Measurements from ENCODE around the gene PLEKHO2.
"Not testable (repeated sequence)": the region's sequence is repeated elsewhere in the genome, so short reads cannot be mapped to it uniquely, and the experiment has no call there.

PLEKHO2 gene, protein sequence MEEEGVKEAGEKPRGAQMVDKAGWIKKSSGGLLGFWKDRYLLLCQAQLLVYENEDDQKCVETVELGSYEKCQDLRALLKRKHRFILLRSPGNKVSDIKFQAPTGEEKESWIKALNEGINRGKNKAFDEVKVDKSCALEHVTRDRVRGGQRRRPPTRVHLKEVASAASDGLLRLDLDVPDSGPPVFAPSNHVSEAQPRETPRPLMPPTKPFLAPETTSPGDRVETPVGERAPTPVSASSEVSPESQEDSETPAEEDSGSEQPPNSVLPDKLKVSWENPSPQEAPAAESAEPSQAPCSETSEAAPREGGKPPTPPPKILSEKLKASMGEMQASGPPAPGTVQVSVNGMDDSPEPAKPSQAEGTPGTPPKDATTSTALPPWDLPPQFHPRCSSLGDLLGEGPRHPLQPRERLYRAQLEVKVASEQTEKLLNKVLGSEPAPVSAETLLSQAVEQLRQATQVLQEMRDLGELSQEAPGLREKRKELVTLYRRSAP

DNA sequence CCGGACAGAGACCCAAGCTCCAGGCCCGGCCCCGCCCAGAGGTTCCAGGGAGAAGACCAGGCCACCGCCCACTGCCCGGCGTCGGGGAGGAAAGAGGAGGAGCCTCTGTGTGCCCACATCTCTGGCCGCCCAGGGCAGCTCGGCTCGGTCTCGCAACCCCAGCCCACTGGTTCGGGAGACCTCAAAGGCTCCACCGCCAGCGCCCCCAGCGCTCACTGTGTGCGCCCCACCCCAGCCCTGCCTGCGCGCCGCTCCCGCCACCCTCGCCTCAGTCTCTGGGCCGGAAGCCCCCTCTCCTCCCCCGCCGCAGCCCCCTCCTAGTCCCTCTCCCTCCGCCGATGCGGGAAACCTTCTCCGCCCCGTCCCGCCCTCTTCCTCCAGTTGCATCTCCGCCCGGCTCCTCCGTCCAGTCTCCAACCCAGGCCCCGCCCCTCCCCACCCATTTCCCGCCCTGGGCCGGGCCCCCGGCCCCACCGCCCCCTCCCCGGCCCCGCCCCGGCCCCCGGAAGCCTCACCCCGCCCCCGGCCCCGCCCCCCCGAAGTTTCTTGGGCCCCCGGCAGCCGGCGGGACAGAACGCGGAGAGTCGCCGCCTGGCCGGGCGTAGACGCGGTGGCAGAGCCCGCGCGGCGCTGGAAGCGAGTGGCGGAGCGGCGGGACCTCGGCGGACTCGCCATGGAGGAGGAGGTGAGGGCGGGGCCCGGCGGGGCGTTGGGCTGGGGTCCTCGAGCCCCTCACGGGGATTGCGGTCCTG lies at the start of gene PLEKHO2:
PLEKHO2 (plus strand) TSS at position 572 of the 752 bp plus-strand sequence; CDS start at position 674, 102 bp downstream.
- Histone ChIP-seq H3K27me3 (ENCODE audit: insufficient read depth, low read length) (no peaks in the 10 kb centered on the region), H3K4me1 (ENCODE audit: insufficient read depth, low read length) (peaks cover 21% of the 10 kb centered on the region), H3K36me3 (ENCODE audit: insufficient read depth, low read length) (no peaks in the 10 kb centered on the region), H2AFZ (ENCODE audit: low read depth, low read length) (peak within 1 kb of the TSS; percentile 95), H3K9me3 (ENCODE audit: low read length) (no peaks in the 10 kb centered on the region), H3K4me3 (ENCODE audit: low read length) (peak within 1 kb of the TSS; percentile 74)

- Histone ChIP-seq H3K27me3 (ENCODE audit: insufficient read depth, low read length) (no peaks in the 10 kb centered on the region), H3K4me3 (ENCODE audit: low read length) (no peak overlapping the region), H3K36me3 (ENCODE audit: insufficient read depth, low read length) (no peaks in the 10 kb centered on the region), H3K4me1 (ENCODE audit: insufficient read depth, low read length) (no peaks in the 10 kb centered on the region), H2AFZ (ENCODE audit: low read depth, low read length) (no peak overlapping the region), H3K9me3 (ENCODE audit: low read length) (no peaks in the 10 kb centered on the region)
Observed at GRCh38 chr15:64792282-64792681, 49.4 kb upstream of the PLEKHO2 start.

- not testable (repeated sequence) for H3K4me1 ChIP-seq (ENCODE audit: insufficient read depth, low read length); H2AFZ ChIP-seq (ENCODE audit: low read depth, low read length); H3K27me3 ChIP-seq (ENCODE audit: insufficient read depth, low read length); H3K4me3 ChIP-seq (ENCODE audit: low read length); H3K9me3 ChIP-seq (ENCODE audit: low read length); H3K36me3 ChIP-seq (ENCODE audit: insufficient read depth, low read length)
Observed at GRCh38 chr15:64795299-64795698, 46.4 kb upstream of the PLEKHO2 start.

DNA sequence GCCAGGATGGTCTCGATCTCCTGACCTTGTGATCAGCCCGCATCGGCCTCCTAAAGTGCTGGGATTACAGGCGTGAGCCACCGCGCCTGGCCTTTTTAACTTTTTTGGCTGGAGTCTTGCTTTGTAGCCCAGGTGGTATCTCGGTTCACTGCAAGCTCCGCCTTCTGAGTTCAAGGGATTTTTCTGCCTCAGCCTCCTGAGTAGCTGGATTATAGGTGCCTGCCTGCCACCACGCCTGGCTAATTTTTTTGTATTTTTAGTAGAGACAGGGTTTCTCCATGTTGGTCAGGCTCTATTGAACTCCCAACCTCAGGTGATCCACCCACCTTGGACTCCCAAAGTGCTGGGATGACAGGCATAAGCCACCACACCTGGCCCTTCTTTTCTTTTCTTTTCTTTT lies 45.8 kb upstream of the PLEKHO2 start:
- H2AFZ ChIP-seq (ENCODE audit: low read depth, low read length); H3K4me3 ChIP-seq (ENCODE audit: low read length); H3K36me3 ChIP-seq (ENCODE audit: insufficient read depth, low read length); H3K27me3 ChIP-seq (ENCODE audit: insufficient read depth, low read length); H3K4me1 ChIP-seq (ENCODE audit: insufficient read depth, low read length); H3K9me3 ChIP-seq (ENCODE audit: low read length): not testable (repeated sequence)

GRCh38 chr15:64798905-64799304 lies 42.8 kb upstream of the PLEKHO2 start:
- H3K4me3 ChIP-seq (ENCODE audit: low read length); H2AFZ ChIP-seq (ENCODE audit: low read depth, low read length); H3K36me3 ChIP-seq (ENCODE audit: insufficient read depth, low read length); H3K9me3 ChIP-seq (ENCODE audit: low read length); H3K4me1 ChIP-seq (ENCODE audit: insufficient read depth, low read length); H3K27me3 ChIP-seq (ENCODE audit: insufficient read depth, low read length): not testable (repeated sequence)

- Histone ChIP-seq H3K27me3 (ENCODE audit: insufficient read depth, low read length) (no peaks in the 10 kb centered on the region), H3K4me1 (ENCODE audit: insufficient read depth, low read length) (peaks cover 5% of the 10 kb centered on the region), H2AFZ (ENCODE audit: low read depth, low read length) (no peak overlapping the region), H3K9me3 (ENCODE audit: low read length) (no peaks in the 10 kb centered on the region), H3K36me3 (ENCODE audit: insufficient read depth, low read length) (no peaks in the 10 kb centered on the region), H3K4me3 (ENCODE audit: low read length) (no peak overlapping the region)
Observed at GRCh38 chr15:64800476-64800875, 41.2 kb upstream of the PLEKHO2 start.

DNA sequence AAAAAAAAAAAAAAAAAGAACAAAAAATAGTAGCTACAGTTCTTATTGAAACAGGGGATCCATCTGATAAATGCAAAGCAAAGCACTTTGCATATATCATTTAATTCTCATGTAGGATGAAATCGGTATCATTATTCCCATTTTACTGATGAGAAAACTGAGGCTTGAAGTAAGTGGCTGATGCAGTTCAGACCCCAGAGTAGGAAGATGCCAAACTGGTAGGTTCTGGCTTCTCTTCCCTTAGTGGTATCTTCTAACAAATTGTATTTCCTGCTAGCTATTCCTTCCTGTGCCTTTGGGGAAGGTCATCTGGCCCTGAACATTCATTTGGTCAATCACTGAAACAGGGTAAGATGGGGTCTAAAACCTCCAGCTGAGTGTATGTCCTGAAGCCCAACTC lies 38.2 kb upstream of the PLEKHO2 start:
- Histone ChIP-seq H3K4me1 (ENCODE audit: insufficient read depth, low read length) (peaks cover 5% of the 10 kb centered on the region), H3K27me3 (ENCODE audit: insufficient read depth, low read length) (no peaks in the 10 kb centered on the region)

DNA sequence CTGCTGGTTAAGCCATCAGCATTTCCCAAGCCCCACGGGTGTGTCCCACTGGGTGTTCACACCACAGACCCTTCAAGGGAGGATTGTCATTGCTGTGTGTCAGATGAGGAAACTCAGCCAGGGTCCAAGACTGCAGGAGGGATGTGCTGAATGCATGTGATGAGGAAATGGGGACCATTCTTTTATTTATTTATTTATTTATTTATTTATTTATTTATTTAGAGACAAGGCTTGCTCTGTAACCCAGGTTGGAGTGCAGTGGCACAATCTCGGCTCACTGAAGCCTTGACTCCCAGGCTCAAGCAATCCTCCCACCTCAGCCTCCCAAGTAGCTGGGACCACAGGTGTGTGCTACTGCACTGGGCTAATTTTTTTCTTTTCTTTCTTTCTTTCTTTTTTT lies 37.1 kb upstream of the PLEKHO2 start:
- Histone ChIP-seq H3K9me3 (ENCODE audit: low read length) (no peaks in the 10 kb centered on the region), H3K36me3 (ENCODE audit: insufficient read depth, low read length) (no peaks in the 10 kb centered on the region), H2AFZ (ENCODE audit: low read depth, low read length) (no peak overlapping the region), H3K4me3 (ENCODE audit: low read length) (no peak overlapping the region), H3K27me3 (ENCODE audit: insufficient read depth, low read length) (no peaks in the 10 kb centered on the region), H3K4me1 (ENCODE audit: insufficient read depth, low read length) (peaks cover 6% of the 10 kb centered on the region)

More for the DNA sequence above, 38.2 kb upstream of the PLEKHO2 start:
- Histone ChIP-seq H3K36me3 (ENCODE audit: insufficient read depth, low read length) (no peaks in the 10 kb centered on the region), H3K9me3 (ENCODE audit: low read length) (no peaks in the 10 kb centered on the region), H2AFZ (ENCODE audit: low read depth, low read length) (no peak overlapping the region), H3K4me3 (ENCODE audit: low read length) (no peak overlapping the region)

DNA sequence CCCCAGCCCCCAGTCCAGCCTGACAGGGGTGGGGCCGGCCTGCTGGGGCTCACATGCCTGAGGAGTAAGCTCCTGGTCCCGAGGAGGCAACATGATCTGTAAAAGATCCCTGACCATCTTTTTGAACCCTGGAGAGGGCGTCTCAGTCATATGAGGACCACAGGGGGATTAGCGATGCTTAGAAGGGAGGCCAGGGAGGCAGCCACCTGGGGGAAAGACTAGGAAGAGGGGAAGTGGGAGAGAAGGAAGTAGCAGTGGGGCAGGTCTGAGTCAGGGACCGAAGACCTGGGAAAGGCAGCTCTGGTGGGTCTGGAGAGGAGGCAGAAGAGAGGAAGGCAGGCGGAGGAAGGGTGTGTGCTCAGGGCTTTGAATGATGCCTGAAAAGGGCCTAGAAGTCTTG lies 35.2 kb upstream of the PLEKHO2 start:
- no peaks in the 10 kb centered on the region for H3K36me3 ChIP-seq (ENCODE audit: insufficient read depth, low read length)
- H3K4me3 ChIP-seq (ENCODE audit: low read length) = no peak overlapping the region
- no peaks in the 10 kb centered on the region for H3K27me3 ChIP-seq (ENCODE audit: insufficient read depth, low read length)
- no peaks in the 10 kb centered on the region for H3K9me3 ChIP-seq (ENCODE audit: low read length)
- no peak overlapping the region for H2AFZ ChIP-seq (ENCODE audit: low read depth, low read length)
- H3K4me1 ChIP-seq (ENCODE audit: insufficient read depth, low read length) = peaks cover 12% of the 10 kb centered on the region

GRCh38 chr15:64807051-64807749 lies 34.5 kb upstream of the PLEKHO2 start:
- no peaks in the 10 kb centered on the region for H3K27me3 ChIP-seq (ENCODE audit: insufficient read depth, low read length)

GRCh38 chr15:64807751-64808222 lies 33.9 kb upstream of the PLEKHO2 start:
- H3K4me3 ChIP-seq (ENCODE audit: low read length) = no peak overlapping the region
- no peaks in the 10 kb centered on the region for H3K27me3 ChIP-seq (ENCODE audit: insufficient read depth, low read length)
- H2AFZ ChIP-seq (ENCODE audit: low read depth, low read length) = no peak overlapping the region

More at GRCh38 chr15:64807051-64807749, 34.5 kb upstream of the PLEKHO2 start:
- Histone ChIP-seq H2AFZ (ENCODE audit: low read depth, low read length) (no peak overlapping the region), H3K9me3 (ENCODE audit: low read length) (no peaks in the 10 kb centered on the region), H3K4me3 (ENCODE audit: low read length) (no peak overlapping the region), H3K36me3 (ENCODE audit: insufficient read depth, low read length) (no peaks in the 10 kb centered on the region), H3K4me1 (ENCODE audit: insufficient read depth, low read length) (peaks cover 7% of the 10 kb centered on the region)

DNA sequence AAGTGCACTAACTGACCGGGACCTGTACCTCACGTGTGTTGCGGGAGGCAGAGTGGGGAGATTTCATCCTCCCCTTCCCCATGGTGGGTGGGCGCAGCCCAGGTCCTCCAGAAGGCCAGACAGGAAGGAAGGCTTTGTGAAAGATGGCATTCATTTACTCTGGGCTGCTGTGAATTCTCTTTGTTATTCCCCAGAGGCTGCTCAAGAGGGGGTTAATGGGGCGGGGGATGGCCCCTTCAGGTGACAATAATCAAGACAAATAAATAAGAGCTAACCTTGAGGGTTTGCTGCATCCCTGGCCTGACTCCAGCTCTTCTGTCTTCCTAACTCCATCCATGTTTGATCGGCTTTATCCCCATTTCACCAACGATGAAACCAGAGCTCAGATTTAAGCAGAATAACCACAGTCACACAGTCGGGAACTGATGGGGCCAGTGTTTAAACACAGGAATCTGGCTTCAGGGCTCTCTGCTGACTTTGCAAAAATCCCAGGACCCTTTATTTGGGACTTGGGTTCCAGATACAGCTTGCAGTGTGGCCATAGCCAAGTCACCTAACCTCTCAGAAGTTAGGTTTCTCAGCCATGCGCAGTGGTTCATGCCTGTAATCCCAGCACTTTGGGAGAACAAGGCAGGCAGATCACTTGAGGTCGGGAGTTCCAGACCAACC lies 32.8 kb upstream of the PLEKHO2 start:
- no peaks in the 10 kb centered on the region for H3K9me3 ChIP-seq (ENCODE audit: low read length)
- H3K36me3 ChIP-seq (ENCODE audit: insufficient read depth, low read length) = no peaks in the 10 kb centered on the region
- no peaks in the 10 kb centered on the region for H3K27me3 ChIP-seq (ENCODE audit: insufficient read depth, low read length)
- no peak overlapping the region for H2AFZ ChIP-seq (ENCODE audit: low read depth, low read length)
- H3K4me1 ChIP-seq (ENCODE audit: insufficient read depth, low read length) = peaks cover 7% of the 10 kb centered on the region
- no peak overlapping the region for H3K4me3 ChIP-seq (ENCODE audit: low read length)

More at GRCh38 chr15:64807751-64808222, 33.9 kb upstream of the PLEKHO2 start:
- H3K36me3 ChIP-seq (ENCODE audit: insufficient read depth, low read length) = no peaks in the 10 kb centered on the region
- no peaks in the 10 kb centered on the region for H3K9me3 ChIP-seq (ENCODE audit: low read length)
- H3K4me1 ChIP-seq (ENCODE audit: insufficient read depth, low read length) = peaks cover 7% of the 10 kb centered on the region

Measured in neuron (in vitro differentiated cells).